ENCODE measurements around the gene LINGO4.

DNA sequence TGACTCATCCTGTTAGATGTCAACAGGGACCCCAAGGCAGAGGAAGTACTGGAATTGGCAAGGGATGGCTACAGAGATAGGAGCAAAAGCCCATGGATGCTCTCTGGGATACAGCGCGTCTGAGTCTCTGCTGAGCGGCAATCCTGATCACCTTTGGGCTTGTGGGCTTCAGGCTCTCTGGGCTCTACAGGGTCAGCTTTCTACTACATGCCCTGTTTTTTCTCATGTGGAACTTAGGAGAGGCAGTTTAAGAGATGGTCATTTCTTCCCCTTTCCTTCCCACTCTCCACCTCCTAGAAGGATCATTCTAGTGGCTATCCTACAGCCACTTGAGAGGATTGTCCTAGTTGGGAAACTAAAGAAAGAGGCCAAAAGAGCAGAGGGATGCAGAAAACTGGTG is 1.3 kb downstream of the LINGO4 start:
- TF ChIP-seq, protein P1, sequence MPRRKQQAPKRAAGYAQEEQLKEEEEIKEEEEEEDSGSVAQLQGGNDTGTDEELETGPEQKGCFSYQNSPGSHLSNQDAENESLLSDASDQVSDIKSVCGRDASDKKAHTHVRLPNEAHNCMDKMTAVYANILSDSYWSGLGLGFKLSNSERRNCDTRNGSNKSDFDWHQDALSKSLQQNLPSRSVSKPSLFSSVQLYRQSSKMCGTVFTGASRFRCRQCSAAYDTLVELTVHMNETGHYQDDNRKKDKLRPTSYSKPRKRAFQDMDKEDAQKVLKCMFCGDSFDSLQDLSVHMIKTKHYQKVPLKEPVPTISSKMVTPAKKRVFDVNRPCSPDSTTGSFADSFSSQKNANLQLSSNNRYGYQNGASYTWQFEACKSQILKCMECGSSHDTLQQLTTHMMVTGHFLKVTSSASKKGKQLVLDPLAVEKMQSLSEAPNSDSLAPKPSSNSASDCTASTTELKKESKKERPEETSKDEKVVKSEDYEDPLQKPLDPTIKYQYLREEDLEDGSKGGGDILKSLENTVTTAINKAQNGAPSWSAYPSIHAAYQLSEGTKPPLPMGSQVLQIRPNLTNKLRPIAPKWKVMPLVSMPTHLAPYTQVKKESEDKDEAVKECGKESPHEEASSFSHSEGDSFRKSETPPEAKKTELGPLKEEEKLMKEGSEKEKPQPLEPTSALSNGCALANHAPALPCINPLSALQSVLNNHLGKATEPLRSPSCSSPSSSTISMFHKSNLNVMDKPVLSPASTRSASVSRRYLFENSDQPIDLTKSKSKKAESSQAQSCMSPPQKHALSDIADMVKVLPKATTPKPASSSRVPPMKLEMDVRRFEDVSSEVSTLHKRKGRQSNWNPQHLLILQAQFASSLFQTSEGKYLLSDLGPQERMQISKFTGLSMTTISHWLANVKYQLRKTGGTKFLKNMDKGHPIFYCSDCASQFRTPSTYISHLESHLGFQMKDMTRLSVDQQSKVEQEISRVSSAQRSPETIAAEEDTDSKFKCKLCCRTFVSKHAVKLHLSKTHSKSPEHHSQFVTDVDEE (CRISPR knock-in tag; IDR thresholded peaks at IDR 0.05), result no peak
- no peak for TF ChIP-seq ZFP30 (CRISPR knock-in tag; IDR thresholded peaks at IDR 0.05)
- TF ChIP-seq SNAI2 (CRISPR knock-in tag; IDR thresholded peaks at IDR 0.05), result no peak
- no peak for TF ChIP-seq GLIS3 (CRISPR knock-in tag; IDR thresholded peaks at IDR 0.05)
- TF ChIP-seq ARNTL (CRISPR knock-in tag; IDR thresholded peaks at IDR 0.05; ENCODE audit: borderline replicate concordance, low read depth), result no peak
- no peak for TF ChIP-seq BACH2 (CRISPR knock-in tag; IDR thresholded peaks at IDR 0.05; ENCODE audit: borderline replicate concordance)
- no peak for TF ChIP-seq CSDC2 (CRISPR knock-in tag; IDR thresholded peaks at IDR 0.05)
- TF ChIP-seq ZNF70 (CRISPR knock-in tag; IDR thresholded peaks at IDR 0.05), result no peak
- TF ChIP-seq TOX (CRISPR knock-in tag; IDR thresholded peaks at IDR 0.05; ENCODE audit: borderline replicate concordance), result no peak
- TF ChIP-seq ZNF8 (CRISPR knock-in tag; IDR thresholded peaks at IDR 0.05), result no peak
